CMK (cell line): Measurements from ENCODE around the gene PARP8.
"Not testable (repeated sequence)": the region's sequence is repeated elsewhere in the genome, so short reads cannot be mapped to it uniquely, and the experiment has no call there.

Experiments
- DNase-seq: peaks from one replicate; pipeline ENCODE4 v3.0.0-alpha.2; 2010; ENCODE audit warnings: low read depth

The PARP8 gene

DNA sequence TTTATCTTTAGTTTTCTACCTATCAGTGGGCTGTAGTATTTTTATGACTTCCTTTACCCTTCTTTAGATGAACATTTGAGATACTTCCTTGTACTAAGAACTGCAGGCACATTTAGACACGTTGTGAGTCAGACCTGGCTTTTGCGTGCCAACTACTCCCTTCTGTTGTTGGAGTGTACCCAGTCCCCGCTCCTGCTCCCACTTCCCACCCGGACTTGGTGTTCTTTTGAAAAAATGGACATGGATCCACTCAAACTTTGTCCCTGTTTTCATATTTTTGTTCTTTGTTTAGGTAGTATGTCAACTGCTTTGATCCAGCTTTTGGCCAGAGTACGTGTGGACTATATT, 60.7 kb downstream of the PARP8 start:
- DNase-seq = no peak

DNA sequence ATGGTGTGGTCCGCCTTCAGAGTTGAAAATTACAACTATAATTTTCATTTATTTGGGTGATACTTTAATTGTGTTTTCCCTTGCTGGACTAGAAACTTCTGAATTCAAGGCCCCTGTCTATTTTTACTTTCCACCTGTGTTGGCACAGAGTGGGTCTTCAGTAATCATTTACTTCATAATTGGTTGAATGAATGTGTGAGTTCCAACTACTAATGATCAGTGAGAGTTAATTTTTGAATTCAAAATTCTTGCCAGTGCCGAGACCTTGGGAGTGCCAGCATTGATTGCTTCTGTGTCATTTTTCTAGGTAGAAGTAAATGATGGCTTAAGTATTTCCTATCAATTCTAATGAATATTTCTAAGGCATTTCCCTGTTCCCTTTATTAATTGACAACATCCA, 61.4 kb downstream of the PARP8 start:
- no peak for DNase-seq

DNA sequence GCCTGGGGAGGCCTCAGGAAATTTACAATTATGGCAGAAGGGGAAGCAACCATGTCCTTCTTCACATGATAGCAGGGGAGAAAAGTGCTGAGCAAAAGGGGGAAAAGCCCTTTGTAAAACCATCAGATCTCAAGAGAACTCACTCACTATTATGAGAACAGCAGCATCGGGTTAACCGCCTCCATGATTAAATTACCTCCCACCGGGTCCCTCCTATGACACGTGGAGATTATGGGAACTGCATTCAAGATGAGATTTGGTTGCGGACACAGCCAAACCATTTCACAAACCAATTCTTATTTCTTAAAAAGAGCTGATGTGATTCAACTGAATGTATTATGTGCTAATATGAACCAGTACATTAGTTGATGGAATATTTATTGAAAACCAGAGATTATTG, 63.9 kb downstream of the PARP8 start:
- no peak for DNase-seq

DNA sequence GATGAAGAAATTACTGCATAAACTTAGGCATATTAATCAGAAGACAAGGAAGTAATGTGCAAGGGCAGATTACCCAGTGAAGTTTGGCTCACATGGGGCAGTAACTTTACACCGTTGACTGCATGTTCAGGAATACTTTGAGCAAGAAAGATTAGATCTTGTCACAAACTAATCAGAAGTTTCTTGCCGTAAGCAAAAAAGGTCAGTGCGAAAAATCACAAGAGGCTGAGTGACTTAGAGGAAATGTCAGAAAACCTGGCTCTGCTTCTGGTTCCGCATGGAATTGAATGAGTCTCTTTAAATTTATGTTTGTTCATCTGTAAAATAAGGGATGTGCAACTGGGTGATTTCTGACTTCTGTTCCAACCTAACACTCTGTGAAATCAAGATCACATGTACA, 64.4 kb downstream of the PARP8 start:
- DNase-seq = no peak

DNA sequence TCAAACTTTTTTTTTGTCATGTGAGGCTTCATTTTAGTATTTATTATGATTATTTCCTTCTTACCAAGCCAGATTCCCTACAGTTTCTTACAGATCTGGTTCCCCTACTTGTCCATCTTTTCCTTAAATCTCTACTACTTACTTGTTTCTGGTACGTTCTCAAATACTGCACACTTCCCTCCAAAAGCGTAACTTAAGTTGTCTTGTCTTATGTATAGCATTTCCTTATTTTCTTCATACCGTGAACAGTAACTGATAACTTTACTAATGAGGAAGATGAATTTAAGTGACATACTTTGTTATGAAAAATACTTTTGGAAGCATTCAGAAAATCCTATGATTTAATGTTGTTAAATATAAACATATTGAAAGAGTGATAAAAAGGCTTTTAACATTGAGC, 67.3 kb downstream of the PARP8 start:
- no peak for DNase-seq

GRCh38 chr5:50738864-50739263, 72.4 kb downstream of the PARP8 start:
- no peak for DNase-seq

DNA sequence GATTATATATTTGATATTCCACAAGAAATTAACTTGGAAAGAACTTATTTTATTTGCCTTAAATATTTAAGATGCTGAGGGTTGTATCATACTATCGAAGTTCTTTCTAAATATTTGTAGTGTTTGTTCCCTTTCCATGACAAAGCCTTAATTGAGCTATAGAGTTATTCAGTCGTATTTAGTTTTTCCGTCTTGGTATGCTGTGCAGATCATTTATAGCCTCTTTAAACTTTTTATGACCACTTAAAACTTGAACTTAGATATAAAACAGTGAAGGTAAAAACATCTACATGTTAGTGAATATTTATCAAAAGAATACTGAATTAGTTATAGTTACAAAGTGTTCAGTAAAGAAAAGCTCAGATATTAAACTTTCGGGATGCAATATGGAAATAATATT, 74.4 kb downstream of the PARP8 start:
- DNase-seq = no peak

- DNase-seq = no peak
Observed at GRCh38 chr5:50744776-50745175, 78.3 kb downstream of the PARP8 start.

DNA sequence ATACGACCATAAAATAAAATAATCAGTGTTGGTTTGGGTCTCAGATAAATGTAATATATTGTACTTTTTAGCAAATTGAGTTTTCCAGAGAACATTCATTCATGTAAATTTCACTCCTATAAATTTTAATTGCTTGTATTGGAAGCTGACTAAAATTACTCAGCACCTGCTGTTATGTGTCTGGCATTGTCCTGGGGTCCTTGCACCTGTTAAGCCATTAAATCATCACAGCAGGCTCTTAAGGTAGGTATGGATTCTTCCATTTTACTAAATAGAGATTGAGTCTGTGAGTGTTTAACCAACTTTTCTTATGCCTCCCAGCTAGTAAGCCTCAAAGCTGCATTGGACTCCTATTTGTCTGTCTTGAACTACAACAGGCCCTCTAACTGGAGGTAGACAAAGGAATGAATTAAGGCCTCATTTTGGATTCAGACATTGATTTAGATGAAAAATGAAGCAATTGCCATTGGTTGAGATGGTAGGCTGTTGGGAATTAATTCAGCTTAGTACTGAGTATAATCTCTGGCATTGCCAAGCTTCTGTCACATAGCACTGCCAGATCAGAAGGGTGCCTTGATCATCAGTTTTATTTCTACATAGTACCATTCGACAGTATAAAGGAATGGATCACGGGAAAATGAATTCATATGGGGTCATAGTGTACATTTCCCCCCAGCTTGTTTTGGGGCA, 78.9 kb downstream of the PARP8 start:
- DNase-seq = no peak

- DNase-seq = no peak
Observed at GRCh38 chr5:50749181-50749580, 82.7 kb downstream of the PARP8 start.

GRCh38 chr5:50749873-50750272, 83.4 kb downstream of the PARP8 start:
- DNase-seq = no peak

- DNase-seq = peak; percentile 3
Observed at GRCh38 chr5:50751064-50751657, 84.7 kb downstream of the PARP8 start.

DNA sequence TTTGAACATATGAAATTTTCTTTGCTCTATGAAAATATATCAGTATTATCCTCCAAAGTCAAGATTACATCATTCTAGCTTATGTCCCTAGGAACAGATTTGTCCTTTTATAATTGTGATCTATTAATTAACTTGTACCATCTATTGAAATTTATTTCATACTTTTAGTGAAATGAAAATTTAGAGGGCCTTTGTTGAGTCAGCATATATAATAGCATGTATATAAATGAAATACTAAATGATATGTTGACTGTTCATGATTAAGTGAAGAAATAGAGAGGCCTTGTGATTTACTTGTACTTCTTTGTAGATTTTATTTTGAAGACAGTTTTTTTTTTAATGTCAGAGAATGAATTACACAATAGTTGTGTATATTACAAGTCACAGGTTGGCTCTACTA, 86.4 kb downstream of the PARP8 start:
- DNase-seq = no peak

- DNase-seq = no peak
Observed at GRCh38 chr5:50759526-50760270, 93.3 kb downstream of the PARP8 start.

- DNase-seq = no peak
Observed at GRCh38 chr5:50763351-50763750, 96.9 kb downstream of the PARP8 start.

DNA sequence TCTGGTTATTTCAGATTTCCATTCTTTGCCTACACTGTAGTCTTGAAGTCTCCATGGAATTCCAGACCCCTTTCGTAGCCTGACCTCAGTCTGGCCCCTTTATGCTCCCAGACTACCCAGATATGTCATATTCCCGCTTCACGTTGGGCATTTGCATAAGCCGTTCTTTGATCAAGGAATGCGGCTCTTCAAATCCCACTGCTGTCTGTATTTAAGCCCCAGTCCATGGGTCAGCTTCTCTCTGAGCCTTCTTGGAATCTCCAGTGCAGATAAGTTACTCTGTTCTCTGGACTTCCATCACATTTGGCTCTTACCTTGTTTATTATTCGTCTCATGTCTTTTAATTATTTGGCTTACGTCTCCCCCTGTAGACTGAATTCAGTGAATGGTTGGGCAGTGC, 97.4 kb downstream of the PARP8 start:
- DNase-seq = no peak

DNA sequence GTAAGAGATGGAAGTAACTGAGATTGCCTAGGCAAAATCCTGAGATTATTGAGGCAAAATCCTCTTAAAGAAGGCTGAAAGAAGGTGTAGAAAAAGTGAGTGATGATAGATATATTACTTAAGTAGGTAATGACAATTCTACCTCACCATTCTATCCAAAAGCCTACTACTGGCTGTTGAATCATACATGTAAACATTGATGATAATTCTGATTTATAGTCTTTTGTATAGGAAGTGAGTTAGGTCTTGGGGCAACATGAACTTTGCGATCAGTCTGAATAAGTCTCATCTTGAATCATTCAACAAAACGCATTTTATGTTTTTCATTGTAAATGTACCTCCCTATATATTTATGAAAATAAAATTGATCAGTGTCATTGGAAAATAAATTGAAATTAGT, 99.6 kb downstream of the PARP8 start:
- DNase-seq = no peak

GRCh38 chr5:50766462-50766861, 100.0 kb downstream of the PARP8 start:
- no peak for DNase-seq

DNA sequence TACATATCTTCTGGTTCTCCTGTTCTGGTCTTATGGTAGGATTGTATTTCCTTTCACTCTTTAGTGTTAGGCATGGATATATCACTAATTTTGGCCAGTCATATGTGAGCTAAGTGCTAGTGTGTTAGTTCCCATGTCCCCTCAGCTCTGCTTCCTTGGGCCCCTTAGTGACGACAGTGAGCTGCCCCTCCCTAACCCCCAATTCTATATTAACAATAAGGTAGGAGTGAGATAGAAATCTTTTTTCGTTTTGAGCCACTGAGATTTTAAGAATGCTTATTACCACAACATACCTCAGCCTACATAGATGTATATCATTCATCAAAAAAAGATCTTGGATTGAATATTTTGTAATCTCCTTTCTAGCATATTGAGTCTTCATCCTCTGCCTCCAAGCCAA, 100.5 kb downstream of the PARP8 start:
- no peak for DNase-seq

GRCh38 chr5:50767588-50767987, 101.2 kb downstream of the PARP8 start:
- no peak for DNase-seq

DNA sequence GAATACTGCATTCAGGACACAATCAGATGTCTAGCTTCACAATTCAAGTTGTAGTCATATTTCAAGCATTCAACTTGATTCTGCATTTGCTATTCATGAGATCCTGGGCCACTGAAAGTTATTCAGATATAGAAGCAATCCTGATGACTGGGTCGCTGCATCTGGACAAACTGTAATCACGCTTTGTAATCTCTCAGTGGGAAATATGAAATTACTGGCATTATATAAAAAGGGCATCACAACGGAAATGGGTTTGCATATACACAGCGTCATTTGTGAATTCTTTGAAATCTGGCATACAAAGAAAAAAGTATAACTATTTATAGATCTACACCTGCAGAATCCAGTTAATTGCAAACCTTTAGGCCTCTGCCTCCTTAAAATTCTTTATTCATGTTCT, 102.2 kb downstream of the PARP8 start:
- DNase-seq = no peak

GRCh38 chr5:50770441-50770840, 104.0 kb downstream of the PARP8 start:
- DNase-seq = no peak

DNA sequence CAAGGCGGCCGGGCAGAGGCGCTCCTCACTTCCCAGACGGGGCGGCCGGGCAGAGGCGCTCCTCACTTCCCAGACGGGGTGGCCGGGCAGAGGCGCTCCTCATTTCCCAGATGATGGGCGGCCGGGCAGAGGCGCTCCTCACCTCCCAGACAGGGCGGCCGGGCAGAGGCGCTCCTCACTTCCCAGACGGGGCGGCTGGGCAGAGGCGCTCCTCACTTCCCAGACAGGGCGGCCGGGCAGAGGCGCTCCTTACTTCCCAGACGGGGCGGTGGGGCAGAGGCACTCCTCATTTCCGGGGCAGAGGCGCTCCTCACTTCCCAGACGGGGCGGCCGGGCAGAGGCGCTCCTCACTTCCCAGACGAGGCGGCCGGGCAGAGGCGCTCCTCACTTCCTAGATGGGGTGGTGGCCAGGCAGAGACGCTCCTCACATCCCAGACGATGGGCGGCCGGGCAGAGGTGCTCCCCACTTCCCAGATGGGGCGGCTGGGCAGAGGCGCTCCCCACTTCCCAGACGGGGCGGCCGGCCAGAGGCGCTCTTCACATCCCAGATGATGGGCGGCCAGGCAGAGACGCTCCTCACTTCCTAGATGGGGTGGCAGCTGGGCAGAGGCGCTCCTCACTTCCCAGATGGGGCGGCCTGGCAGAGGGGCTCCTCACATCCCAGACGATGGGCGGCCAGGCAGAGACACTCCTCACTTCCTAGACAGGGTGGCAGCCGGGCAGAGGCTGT, 108.2 kb downstream of the PARP8 start:
- DNase-seq = not testable (repeated sequence)
